HepG2 (cell line): Measurements from ENCODE around the gene CBL.

Source experiments
- CTCF ChIP-seq: sonication (generic); formaldehyde crosslinking; IDR thresholded peaks from 2 replicates; pipeline ENCODE4 v1.5.0; 2020; ENCODE audit warnings: mild to moderate bottlenecking, missing genetic modification reagents, moderate library complexity
- JUN ChIP-seq: sonication (generic); formaldehyde crosslinking; IDR thresholded peaks from 2 replicates; pipeline ENCODE4 v1.4.0; 2020; ENCODE audit warnings: mild to moderate bottlenecking, missing genetic modification reagents
- MXI1 ChIP-seq: IDR thresholded peaks from 3 replicates; pipeline ENCODE4 v1.6.1; 2012; ENCODE audit warnings: low read depth, low read length, inconsistent platforms, borderline replicate concordance
- PITX1 ChIP-seq: sonication (generic); formaldehyde crosslinking; IDR thresholded peaks from 2 replicates; pipeline ENCODE4 v1.5.1; 2020; ENCODE audit warnings: mild to moderate bottlenecking, missing genetic modification reagents
- REST ChIP-seq, 2 experiments: IDR thresholded peaks; 2 replicates each; pipeline ENCODE4 v1.6.1; 2011 to 2012; ENCODE audit warnings: low read length in 2 of 2, borderline replicate concordance in 1 of 2, low read depth in 1 of 2, mild to moderate bottlenecking in 1 of 2, moderate library complexity in 1 of 2
- ZNF747 ChIP-seq: sonication (generic); formaldehyde crosslinking; IDR thresholded peaks from 2 replicates; pipeline ENCODE4 v1.8.1; 2023; ENCODE audit warnings: missing genetic modification reagents, mild to moderate bottlenecking, borderline replicate concordance
- ZNF780A ChIP-seq: sonication (generic); formaldehyde crosslinking; IDR thresholded peaks from 2 replicates; pipeline ENCODE4 v1.8.0; 2022; ENCODE audit warnings: mild to moderate bottlenecking, missing genetic modification reagents, moderate library complexity
- TF ChIP-seq, protein P1 (sequence below): sonication (generic); formaldehyde crosslinking; IDR thresholded peaks from 2 replicates; pipeline ENCODE4 v1.8.1; 2022; ENCODE audit warnings: mild to moderate bottlenecking, missing genetic modification reagents

- no peak for TF ChIP-seq MXI1
- TF ChIP-seq PITX1 = no peak
- no peak for TF ChIP-seq REST (IDR thresholded peaks at IDR 0.05; ENCODE audit: borderline replicate concordance in 1 of 2, low read depth in 1 of 2, low read length in 2 of 2)
- TF ChIP-seq ZNF747 (CRISPR knock-in tag) = no peak
- no peak for TF ChIP-seq JUN (CRISPR knock-in tag)
- no peak for TF ChIP-seq ZNF780A (CRISPR knock-in tag)
- TF ChIP-seq CTCF (CRISPR knock-in tag) = no peak
- TF ChIP-seq, protein P1, sequence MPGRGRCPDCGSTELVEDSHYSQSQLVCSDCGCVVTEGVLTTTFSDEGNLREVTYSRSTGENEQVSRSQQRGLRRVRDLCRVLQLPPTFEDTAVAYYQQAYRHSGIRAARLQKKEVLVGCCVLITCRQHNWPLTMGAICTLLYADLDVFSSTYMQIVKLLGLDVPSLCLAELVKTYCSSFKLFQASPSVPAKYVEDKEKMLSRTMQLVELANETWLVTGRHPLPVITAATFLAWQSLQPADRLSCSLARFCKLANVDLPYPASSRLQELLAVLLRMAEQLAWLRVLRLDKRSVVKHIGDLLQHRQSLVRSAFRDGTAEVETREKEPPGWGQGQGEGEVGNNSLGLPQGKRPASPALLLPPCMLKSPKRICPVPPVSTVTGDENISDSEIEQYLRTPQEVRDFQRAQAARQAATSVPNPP = no peak
Observed at GRCh38 chr11:119303227-119303718, 97.1 kb downstream of the CBL start.
